Measurements from ENCODE around the gene MAFF. TPM values are rescaled to one million over a fixed set of nuclear protein-coding genes. Genes with fewer than 3 reads are reported as not detected.
A peak's percentile ranks its signal among the peaks of the same experiment; 100 is the strongest.

MAFF gene
- total and polyA plus RNA-seq, 9 of the 15 experiments (the other 6 are each of a cell fraction or from before 2014, with no cell fraction given): 0.51 to 8.0 (median 5.4) TPM

GRCh38 chr22:38163844-38164550, 37.8 kb upstream of the MAFF start (continued):
- no peak for TF ChIP-seq ZNF518B (CRISPR knock-in tag; IDR thresholded peaks at IDR 0.05)
- TF ChIP-seq IFI16 (CRISPR knock-in tag; IDR thresholded peaks at IDR 0.05): no peak
- peak; percentile 31 for TF ChIP-seq RBBP5 (IDR thresholded peaks at IDR 0.05; ENCODE audit: borderline replicate concordance, insufficient read depth, low read length, poor library complexity, severe bottlenecking)
- TF ChIP-seq ZNF282 (CRISPR knock-in tag; IDR thresholded peaks at IDR 0.05): no peak
- TF ChIP-seq VEZF1 (CRISPR knock-in tag; IDR thresholded peaks at IDR 0.05): peak; percentile 39; the same call in 1 of the 2 replicates
- peak; percentile 64 for TF ChIP-seq TAL1 (IDR thresholded peaks at IDR 0.05)
